Measurements from ENCODE around the gene ACOT9.

DNA sequence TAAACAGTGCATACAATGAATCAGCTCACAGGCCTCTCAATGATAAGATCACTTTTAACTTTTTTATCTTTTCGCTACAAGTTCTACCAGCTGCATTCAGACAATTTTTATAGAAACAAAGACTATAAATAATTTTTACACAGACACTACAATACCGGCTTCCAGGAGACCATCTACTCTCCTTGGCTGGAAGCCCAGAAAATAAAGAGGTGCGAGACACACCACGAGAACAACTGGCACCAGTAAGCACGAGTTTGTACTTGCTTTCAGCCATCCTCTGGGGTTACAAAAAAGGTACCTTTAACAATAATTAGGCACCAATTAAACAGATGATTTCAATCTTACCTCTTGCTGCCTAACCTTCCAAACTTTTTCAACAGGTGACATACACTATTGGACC lies 87.0 kb downstream of the ACOT9 start:
- TF ChIP-seq, protein P1, sequence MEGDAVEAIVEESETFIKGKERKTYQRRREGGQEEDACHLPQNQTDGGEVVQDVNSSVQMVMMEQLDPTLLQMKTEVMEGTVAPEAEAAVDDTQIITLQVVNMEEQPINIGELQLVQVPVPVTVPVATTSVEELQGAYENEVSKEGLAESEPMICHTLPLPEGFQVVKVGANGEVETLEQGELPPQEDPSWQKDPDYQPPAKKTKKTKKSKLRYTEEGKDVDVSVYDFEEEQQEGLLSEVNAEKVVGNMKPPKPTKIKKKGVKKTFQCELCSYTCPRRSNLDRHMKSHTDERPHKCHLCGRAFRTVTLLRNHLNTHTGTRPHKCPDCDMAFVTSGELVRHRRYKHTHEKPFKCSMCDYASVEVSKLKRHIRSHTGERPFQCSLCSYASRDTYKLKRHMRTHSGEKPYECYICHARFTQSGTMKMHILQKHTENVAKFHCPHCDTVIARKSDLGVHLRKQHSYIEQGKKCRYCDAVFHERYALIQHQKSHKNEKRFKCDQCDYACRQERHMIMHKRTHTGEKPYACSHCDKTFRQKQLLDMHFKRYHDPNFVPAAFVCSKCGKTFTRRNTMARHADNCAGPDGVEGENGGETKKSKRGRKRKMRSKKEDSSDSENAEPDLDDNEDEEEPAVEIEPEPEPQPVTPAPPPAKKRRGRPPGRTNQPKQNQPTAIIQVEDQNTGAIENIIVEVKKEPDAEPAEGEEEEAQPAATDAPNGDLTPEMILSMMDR (conservative IDR thresholded peaks at IDR 0.05): no peak
- no peak for TF ChIP-seq EZH2 (IDR thresholded peaks at IDR 0.05; ENCODE audit: low read depth)
